GM10266 (cell line): Measurements from ENCODE around the gene PIK3R2.
A peak's percentile ranks its signal among the peaks of the same experiment; 100 is the strongest.

ENCODE experiments used
- DNase-seq: peaks from one replicate; pipeline ENCODE4 v3.0.0; 2012; ENCODE audit errors: extremely low spot score
- CTCF ChIP-seq: IDR thresholded peaks from 2 replicates; pipeline ENCODE4 v1.5.1; 2012; ENCODE audit warnings: mild to moderate bottlenecking, low read depth; ENCODE audit not compliant: control insufficient read depth, insufficient read depth; ENCODE audit errors: missing control alignments

The PIK3R2 gene

GRCh38 chr19:18192673-18193387 lies 39.9 kb downstream of the PIK3R2 start, which contains the start of gene MPV17L2:
MPV17L2 (plus strand) TSS chr19:18193218; CDS start chr19:18193282, 64 bp downstream.
- peak; percentile 95 for DNase-seq
- no peak for TF ChIP-seq CTCF

- no peak for TF ChIP-seq CTCF
- DNase-seq: no peak
These were observed 40.6 kb downstream of the PIK3R2 start for GRCh38 chr19:18193388-18194180.

- DNase-seq: no peak
- no peak for TF ChIP-seq CTCF
These were observed 41.2 kb downstream of the PIK3R2 start for GRCh38 chr19:18194181-18194530.

GRCh38 chr19:18194554-18195238 lies 41.7 kb downstream of the PIK3R2 start:
- DNase-seq: no peak
- TF ChIP-seq CTCF: no peak

- DNase-seq: no peak
- TF ChIP-seq CTCF: no peak
These were observed 43.5 kb downstream of the PIK3R2 start for GRCh38 chr19:18196511-18196845.

GRCh38 chr19:18197306-18197705 lies 44.3 kb downstream of the PIK3R2 start:
- no peak for TF ChIP-seq CTCF
- no peak for DNase-seq
